ENCODE measurements around the gene ANGPTL4. TPM values are rescaled to one million over a fixed set of nuclear protein-coding genes. Genes with fewer than 3 reads are reported as not detected.

ANGPTL4 gene
- polyA plus RNA-seq, 2 of the 4 experiments (the other 2 are of a cell fraction): 12.3 to 30.8 TPM

- TF ChIP-seq, protein P1, sequence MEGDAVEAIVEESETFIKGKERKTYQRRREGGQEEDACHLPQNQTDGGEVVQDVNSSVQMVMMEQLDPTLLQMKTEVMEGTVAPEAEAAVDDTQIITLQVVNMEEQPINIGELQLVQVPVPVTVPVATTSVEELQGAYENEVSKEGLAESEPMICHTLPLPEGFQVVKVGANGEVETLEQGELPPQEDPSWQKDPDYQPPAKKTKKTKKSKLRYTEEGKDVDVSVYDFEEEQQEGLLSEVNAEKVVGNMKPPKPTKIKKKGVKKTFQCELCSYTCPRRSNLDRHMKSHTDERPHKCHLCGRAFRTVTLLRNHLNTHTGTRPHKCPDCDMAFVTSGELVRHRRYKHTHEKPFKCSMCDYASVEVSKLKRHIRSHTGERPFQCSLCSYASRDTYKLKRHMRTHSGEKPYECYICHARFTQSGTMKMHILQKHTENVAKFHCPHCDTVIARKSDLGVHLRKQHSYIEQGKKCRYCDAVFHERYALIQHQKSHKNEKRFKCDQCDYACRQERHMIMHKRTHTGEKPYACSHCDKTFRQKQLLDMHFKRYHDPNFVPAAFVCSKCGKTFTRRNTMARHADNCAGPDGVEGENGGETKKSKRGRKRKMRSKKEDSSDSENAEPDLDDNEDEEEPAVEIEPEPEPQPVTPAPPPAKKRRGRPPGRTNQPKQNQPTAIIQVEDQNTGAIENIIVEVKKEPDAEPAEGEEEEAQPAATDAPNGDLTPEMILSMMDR (IDR thresholded peaks at IDR 0.05): peak; percentile 40
- no peak for TF ChIP-seq HOXB5 (CRISPR knock-in tag; IDR thresholded peaks at IDR 0.05)
- no peak for TF ChIP-seq ESRRA (IDR thresholded peaks at IDR 0.05; ENCODE audit: borderline replicate concordance, low read length)
- Histone ChIP-seq H3K4me1 (peaks cover 7% of the 10 kb centered on the region; the same call in 2 of the 3 replicates), H3K4me3 (peak overlapping the region; percentile 56), H3K4me2 (peak overlapping the region; percentile 95), H3K9me3 (no peaks in the 10 kb centered on the region), H3K27ac (peak overlapping the region; percentile 89 to 95)
- WGBS (ENCODE audit: missing lambda C conversion rate): 29% methylated on average over 15 of the region's 79 CpGs
- ChIA-PET CTCF (interaction anchor here (0.5 to 4.7 kb wide), 13 partner anchors 8 to 253 kb away, joined by 3 to 29 read pairs (median 6); partner anchors contain the start of genes ANGPTL4, KANK3, MARCHF2 and NDUFA7), POLR2A (interaction anchor here (0.5 to 2.9 kb wide), 8 partner anchors 9 to 178 kb away, joined by 3 to 20 read pairs (median 6); partner anchors contain the start of genes ANGPTL4, NDUFA7, RAB11B and RPS28)
- peak; percentile 38 to 66 for DNase-seq (ENCODE audit: low read depth in 1 of 2, low spot score in 1 of 2)
- FAIRE-seq: no peak
- ATAC-seq: peak; percentile 72 to 77
Observed at GRCh38 chr19:8335343-8336071, 28.4 kb upstream of the ANGPTL4 start.

DNA sequence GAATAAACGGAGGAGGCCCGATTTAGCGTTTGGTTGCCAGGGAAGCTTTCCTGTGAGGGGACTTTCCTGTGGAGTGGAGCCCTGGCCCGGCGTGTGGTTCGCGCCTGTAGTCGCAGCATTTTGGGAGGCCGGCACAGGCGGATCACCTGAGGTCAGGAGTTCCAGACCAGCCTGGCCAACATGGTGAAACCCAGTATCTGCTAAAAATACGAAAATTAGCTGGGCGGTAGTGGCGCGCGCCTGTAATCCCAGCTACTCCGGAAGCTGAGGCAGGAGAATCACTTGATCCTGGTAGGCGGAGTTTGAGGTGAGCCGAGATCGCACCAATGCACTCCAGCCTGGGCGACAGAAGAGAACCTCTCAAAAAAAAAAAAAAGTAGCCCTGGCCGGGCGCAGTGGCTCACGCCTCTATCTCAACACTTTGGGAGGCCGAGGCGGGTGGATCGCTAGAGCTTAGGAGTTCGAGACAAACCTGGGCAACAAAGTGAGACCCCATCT lies 27.8 kb upstream of the ANGPTL4 start:
- Histone ChIP-seq H3K27ac (no peak overlapping the region), H3K9me3 (no peaks in the 10 kb centered on the region), H3K4me1 (peaks cover 10% of the 10 kb centered on the region; the same call in 2 of the 3 replicates), H3K4me2 (peak overlapping the region; percentile 95), H3K4me3 (no peak overlapping the region)
- TF ChIP-seq ESRRA (IDR thresholded peaks at IDR 0.05; ENCODE audit: borderline replicate concordance, low read length): no peak
- no peak for TF ChIP-seq ZC3H11A (IDR thresholded peaks at IDR 0.05)
- TF ChIP-seq, protein P2, sequence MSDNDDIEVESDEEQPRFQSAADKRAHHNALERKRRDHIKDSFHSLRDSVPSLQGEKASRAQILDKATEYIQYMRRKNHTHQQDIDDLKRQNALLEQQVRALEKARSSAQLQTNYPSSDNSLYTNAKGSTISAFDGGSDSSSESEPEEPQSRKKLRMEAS (IDR thresholded peaks at IDR 0.05): no peak
- TF ChIP-seq HES2 (IDR thresholded peaks at IDR 0.05): no peak
- no peak for TF ChIP-seq SREBF2 (IDR thresholded peaks at IDR 0.05)
- no peak for TF ChIP-seq FOSL2 (IDR thresholded peaks at IDR 0.05)
- TF ChIP-seq FOSL2 (CRISPR knock-in tag; IDR thresholded peaks at IDR 0.05): no peak
- TF ChIP-seq, protein P1 (IDR thresholded peaks at IDR 0.05): no peak
- no peak for TF ChIP-seq ZSCAN20 (CRISPR knock-in tag; IDR thresholded peaks at IDR 0.05)
- no peak for TF ChIP-seq HOXA7 (CRISPR knock-in tag; IDR thresholded peaks at IDR 0.05)
- TF ChIP-seq MAFK (IDR thresholded peaks at IDR 0.05; ENCODE audit: partially characterized antibody): no peak
- TF ChIP-seq MAZ (IDR thresholded peaks at IDR 0.05; ENCODE audit: borderline replicate concordance, low read depth, low read length): no peak
- TF ChIP-seq RCOR1 (IDR thresholded peaks at IDR 0.05; ENCODE audit: low read depth, low read length): no peak
- no peak for TF ChIP-seq POLR2AphosphoS2 (conservative IDR thresholded peaks at IDR 0.05; ENCODE audit: low read length)
- no peak for TF ChIP-seq FOSB (CRISPR knock-in tag; IDR thresholded peaks at IDR 0.05)
- TF ChIP-seq BHLHE40 (IDR thresholded peaks at IDR 0.05; ENCODE audit: low read depth, low read length): no peak
- TF ChIP-seq, protein P3, sequence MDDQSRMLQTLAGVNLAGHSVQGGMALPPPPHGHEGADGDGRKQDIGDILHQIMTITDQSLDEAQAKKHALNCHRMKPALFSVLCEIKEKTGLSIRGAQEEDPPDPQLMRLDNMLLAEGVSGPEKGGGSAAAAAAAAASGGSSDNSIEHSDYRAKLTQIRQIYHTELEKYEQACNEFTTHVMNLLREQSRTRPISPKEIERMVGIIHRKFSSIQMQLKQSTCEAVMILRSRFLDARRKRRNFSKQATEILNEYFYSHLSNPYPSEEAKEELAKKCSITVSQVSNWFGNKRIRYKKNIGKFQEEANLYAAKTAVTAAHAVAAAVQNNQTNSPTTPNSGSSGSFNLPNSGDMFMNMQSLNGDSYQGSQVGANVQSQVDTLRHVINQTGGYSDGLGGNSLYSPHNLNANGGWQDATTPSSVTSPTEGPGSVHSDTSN (IDR thresholded peaks at IDR 0.05): no peak
- TF ChIP-seq NPAS2 (CRISPR knock-in tag; IDR thresholded peaks at IDR 0.05; ENCODE audit: borderline replicate concordance): no peak
- ChIA-PET POLR2A (interaction anchor here (0.5 to 2.9 kb wide), 5 partner anchors 13 to 177 kb away, joined by 3 to 20 read pairs (median 8); partner anchors contain the start of genes ANGPTL4, NDUFA7, RPS28 and ZNF414), CTCF (interaction anchor here (0.6 to 4.7 kb wide), 8 partner anchors 10 to 171 kb away, joined by 3 to 29 read pairs (median 5); partner anchors contain the start of genes MARCHF2, NDUFA7 and RPS28)
- ATAC-seq (no peak), FAIRE-seq (no peak), DNase-seq (ENCODE audit: low read depth in 1 of 2, low spot score in 1 of 2) (no peak)
- WGBS (ENCODE audit: missing lambda C conversion rate): 79% methylated on average over 25 of the region's 27 CpGs

All from A549 (cell line).